ENCODE data around the gene DLG1.
"Not testable (repeated sequence)": the region's sequence is repeated elsewhere in the genome, so short reads cannot be mapped to it uniquely, and the experiment has no call there.

DLG1 gene

DNA sequence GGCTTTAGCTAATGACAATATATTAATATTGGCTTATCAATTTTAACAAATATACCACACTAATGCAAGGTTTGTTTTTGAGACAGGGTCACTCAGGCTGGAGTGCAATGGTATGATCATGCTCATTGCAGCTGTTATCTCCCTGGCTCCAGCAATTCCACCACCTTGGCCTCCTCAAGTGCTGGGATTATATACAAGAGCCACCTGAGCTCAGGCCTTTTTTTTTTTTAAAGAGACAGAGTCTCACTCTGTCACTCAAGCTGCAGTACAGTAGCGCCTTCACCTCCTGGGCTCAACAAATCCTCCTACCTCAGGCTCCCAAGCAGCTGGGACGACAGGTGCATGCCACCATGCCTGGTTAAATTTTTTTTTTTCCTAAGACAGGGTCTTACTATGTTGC lies 11.7 kb downstream of the DLG1 start:
- FAIRE-seq = no peak

DNA sequence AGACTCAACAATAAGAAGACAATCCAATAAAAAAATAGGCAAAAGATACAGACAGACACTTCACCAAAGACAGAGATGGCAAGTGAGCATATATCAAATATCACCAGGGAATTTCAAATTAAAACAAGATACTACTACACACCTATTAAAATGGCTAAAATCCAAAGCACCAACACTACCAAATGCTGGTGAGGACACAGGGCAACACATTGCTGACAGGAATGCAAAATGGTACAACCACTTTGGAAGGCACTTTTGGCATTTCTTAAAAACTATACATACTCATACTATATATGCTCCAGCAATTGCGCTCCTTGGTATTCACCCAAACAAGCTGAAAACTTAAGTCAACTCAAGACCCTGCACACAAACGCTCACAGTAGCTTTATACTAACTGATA lies 12.9 kb downstream of the DLG1 start:
- FAIRE-seq = no peak

DNA sequence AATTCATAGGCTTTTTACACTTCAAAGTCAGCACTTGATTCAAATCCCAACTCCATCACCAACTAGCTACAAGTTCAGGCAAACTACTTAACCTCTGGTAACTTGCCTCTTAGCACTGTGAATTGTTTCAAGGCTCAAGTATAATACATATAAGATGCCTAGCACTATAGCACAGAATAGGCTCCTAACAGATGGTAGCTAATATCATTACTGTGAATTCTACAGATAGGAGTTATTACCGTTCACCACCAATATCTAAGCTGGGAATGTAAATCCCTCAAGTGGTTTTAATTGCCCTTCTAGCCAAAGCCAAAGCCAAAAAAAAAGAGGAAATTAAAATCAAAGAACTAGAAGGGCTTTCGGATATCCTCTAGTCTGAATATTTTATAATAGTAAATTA lies 15.4 kb downstream of the DLG1 start:
- no peak for FAIRE-seq

DNA sequence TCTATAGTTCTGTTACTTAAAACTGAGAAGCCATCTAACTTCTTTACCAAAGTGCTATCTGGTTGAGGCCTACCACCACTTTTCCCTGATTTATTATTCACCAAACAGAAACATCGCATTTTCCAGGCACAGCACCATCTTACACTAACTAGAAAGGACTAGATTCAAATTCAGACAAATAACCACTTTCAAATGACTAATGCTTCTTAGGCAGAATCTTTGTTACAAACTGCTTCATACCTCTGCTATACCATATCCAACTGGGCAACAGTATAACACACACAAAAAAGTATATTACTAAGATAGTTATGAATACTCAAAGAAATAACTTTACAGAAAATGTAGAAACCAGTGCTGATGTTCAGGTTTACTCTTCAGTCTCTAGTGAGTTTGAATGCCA lies 16.6 kb downstream of the DLG1 start:
- no peak for FAIRE-seq

DNA sequence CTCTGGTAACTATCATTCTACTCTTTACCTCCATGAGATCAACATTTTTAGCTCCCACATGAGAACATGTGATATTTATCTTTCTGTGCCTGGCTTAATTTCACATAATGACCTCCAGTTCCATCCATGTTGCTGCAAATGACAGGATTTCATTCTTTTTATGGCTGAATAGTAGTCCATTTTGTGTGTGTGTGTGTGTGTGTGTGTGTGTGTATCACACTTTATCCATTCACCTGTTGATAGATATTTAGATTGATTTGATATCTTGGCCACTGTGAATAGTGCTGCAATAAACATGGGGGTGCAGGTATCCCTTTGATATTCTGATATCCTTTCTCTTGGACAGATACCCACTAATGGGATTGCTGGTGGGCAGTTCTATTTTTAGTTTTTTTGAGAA lies 18.3 kb downstream of the DLG1 start:
- no peak for FAIRE-seq

DNA sequence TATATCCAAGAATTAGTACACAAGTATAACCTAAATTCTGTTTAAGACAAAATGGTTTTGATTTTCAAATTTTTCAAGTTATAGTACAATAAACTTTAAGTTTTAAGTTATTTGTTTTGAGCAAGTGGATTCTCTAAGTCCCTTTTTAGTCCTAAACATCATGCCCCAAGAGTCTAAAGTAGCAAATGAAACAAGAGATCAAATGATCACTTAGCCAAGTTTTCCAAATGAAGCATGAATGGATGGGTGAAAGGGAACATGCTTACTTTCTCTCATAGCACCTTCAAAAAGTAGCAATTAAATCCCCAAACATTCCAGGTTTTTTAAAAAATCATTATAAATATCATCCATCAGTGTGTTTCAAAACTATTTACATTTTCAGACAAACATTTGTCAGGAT lies 19.5 kb downstream of the DLG1 start:
- no peak for FAIRE-seq

DNA sequence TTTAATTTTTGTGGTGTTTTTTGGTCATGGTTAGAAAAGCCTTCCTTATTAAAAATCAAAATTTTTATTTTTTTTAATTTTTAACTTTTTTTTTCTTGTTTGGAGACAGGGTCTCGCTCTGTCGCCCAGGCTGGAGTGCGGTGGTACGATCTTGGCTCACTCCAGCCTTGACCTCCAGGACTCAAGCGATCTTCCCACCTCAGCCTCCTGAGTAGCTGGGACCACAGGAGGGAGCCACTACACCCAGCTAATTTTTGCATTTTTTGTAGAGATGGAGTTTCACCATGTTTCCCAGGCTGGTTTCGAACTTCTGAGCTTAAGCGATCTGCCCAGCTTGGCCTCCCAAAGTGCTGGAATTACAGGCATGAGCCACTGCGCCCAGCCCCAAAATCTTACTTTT lies 21.6 kb downstream of the DLG1 start:
- FAIRE-seq = not testable (repeated sequence)

DNA sequence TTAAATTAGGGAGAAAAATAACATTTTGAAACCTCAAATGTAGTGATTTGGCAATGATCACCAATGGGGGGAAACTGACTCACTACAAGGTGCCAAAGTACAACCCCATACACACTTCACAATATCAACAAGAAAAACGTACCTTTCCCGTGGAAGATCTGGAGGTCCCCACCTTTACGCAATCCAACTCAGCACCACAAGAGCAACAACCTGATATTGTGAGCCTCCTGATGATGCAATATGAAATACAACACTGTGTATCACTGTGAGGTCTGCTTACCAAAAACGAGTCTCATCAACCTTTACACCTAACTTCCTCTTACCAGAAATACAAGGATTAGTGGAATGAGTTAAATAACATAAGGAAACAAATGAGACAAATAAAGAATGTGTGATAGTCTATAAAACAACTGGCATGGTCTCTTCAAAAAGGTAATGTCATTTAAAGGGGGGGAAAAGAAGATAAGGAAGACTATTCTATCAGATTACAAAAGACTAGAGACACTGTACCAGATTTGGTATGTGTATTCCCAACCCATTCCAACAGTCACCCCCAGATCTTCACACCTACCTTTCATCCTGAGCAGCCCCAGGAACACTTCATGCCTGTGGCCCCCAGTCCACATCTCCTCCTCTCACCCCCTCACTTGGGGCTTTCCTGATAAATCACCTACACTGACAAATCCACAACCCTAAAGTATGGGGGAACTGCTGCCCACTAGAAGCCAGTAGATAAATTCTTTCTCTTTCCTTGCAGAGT lies 27.7 kb downstream of the DLG1 start:
- no peak for FAIRE-seq

DNA sequence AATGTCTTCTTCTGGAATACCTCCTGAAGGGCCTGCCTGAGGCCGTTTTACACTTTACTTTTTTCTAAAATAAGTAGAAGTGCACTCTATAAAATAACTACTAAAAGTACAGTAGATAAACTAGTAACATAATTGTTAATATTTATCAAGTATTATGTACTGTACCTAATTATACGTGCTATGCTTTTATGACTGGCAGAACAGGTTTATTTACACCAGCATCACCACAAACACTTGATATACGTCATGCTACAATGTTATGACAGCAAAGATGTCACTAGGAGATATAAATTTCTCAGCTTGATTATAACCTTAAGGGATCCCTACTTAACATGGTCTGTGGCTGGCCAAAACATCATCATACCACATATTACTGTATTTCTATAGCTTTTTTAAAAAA lies 29.4 kb downstream of the DLG1 start:
- no peak for FAIRE-seq

DNA sequence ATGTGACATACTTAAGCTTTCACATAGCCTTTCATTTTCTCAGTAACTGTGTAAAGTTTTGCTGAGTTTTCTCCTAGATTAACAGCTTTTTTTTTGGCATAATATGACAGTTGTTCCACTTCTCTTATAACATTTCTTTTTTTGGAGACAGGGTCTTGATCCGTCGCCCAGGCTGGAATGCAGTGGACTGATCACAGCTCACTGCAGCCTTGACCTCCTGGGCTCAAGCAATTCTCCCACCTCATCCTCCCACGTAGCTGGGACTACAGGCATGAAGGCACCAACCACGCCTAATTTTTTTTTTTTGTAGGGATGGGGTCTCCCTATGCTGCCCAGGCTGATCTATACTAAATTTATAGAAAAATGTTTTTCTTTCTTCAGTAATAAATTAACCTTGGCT lies 30.1 kb downstream of the DLG1 start:
- no peak for FAIRE-seq

DNA sequence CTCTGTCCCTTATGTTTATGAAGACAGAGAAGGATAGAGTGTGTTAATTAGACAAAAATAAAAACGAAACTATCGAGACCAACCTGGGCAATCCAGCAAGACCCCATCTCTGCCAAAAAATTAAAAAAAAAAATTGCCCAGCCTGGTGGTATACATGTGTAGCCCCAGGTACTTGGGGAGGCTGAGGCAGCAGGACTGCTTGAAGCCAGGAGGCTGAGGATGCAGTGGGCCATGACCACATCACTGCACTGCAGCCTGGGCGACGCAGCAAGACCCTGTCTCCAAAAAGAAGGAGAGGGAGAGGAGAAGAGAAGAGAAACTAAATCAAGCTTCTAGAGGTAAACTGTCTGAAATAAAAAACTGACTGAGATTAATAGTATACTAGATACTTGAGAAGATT lies 32.1 kb downstream of the DLG1 start:
- FAIRE-seq = no peak

DNA sequence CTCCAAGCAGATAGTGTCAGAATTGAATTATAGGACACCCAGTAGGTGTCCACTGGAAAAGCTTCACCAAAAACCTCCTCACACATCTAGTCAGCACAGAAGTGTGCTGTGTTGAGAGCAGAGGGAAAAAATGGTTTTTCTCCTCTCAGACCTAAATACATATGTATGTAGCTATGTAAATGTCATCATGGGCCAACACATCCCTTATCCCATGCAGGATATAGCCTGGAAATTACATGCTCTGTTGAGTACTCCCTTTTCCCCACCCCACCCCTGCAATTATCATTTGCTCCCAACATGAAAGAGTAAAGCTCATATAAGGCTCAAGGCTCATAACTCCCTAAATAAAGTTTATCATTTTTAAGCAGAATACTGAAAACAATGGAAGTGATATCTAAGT lies 35.7 kb downstream of the DLG1 start:
- no peak for FAIRE-seq

DNA sequence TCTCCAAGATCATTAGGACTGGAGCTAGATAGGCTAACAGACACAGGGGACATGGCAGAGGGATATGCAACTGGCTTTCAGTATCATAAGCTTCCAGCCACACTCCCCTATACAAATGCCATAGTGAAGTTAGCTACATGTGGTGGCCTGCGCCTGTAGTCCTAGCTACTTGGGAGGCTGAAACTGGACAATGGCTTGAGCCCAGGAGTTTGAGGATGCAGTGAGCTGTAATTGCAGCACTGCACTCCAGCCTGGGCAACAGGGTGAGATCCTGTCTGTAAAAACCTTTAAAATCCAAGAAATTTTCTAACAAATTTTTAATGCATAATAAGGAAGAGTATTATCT lies 37.3 kb downstream of the DLG1 start:
- FAIRE-seq = no peak

DNA sequence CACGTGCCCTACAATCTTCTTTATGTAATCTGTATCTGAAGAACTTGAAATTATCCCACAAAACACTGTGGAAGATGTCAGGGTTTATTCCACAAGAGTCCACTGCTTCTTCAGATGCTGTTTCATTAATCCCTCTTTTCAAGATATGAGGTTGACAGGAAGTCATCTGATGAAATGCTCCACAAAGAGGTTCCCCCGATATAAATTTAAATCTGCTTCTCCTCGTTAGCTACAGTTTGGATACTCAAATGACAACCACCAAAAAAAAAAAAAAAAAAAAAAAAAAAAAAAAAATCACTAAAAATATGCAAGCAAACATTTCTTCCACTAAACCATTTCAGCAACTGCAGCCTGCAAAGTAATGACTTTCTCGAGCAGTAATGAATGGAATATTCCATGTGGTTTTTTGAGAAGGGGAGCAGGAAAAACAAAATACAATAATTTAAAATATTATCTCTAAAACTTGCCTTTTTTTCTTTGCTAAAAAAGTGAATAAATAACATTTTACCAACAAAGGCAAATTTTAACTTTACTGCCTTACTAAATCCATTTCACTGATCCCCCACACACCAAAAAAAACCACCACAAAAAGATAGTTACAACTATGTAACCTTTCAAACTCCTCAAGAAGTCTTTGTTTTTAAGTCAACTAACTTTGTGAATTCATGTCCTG lies 37.8 kb downstream of the DLG1 start:
- FAIRE-seq = no peak

DNA sequence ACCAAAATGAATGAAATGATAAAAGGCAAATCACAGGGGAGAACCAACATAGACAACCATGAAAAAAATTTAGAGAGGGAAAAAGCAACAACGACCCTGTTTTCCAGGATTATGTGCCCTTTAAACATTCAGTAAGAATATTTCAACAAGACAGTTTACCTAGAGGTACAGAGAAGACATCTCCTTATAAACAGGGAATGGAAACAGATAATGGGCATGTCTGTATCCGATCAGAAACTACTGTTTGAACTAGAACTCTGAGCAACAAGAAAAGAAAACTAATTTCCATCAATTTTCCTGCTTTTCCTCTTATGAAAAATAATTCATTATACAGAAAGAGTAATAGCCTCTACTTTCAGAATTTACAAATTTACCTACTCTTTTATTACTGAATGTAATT lies 39.3 kb downstream of the DLG1 start:
- no peak for FAIRE-seq

DNA sequence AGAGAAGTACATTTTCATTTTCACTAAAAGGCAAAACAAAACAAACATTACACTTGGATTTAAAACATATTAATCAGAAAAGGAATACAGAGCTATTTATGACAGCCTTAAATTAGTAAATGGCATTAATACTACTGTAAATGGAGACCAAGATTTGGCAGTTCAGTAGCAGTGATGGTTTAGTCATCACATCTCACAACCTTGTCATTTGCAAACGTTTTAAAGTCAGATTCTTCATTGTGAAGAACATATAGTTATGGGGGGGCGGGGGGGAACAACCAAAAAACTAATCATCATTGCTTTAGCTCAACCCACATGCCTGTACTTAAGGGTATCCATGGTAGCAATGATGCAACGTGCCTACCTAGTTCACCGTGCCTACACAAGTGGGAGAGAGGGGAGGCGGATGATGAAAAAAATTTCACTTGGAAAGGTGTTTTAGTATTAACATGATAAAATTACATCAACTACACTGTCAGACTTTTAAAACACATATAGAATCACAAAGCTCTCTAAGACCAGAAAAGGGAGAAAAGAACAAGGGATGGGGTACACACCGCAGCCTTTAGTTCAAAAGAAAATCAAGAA lies 40.1 kb downstream of the DLG1 start:
- FAIRE-seq = no peak

DNA sequence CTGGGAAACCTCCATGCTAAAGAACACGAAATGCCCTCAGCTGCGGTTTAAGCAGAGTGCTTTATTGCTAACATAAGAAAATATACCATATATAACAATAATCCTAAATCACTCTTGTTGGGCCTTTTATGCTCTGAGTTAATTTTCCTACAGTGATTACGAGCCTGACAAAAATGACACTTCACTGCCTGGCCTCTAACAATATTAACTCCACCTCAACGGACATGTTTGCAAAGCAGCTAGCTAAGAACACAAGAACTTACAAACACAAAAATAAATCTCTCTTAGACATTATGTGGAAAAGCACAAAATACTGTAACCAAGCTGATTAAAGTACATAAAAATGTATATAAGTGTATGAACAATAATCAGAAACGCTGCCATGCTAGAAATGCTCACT lies 40.7 kb downstream of the DLG1 start:
- no peak for FAIRE-seq

DNA sequence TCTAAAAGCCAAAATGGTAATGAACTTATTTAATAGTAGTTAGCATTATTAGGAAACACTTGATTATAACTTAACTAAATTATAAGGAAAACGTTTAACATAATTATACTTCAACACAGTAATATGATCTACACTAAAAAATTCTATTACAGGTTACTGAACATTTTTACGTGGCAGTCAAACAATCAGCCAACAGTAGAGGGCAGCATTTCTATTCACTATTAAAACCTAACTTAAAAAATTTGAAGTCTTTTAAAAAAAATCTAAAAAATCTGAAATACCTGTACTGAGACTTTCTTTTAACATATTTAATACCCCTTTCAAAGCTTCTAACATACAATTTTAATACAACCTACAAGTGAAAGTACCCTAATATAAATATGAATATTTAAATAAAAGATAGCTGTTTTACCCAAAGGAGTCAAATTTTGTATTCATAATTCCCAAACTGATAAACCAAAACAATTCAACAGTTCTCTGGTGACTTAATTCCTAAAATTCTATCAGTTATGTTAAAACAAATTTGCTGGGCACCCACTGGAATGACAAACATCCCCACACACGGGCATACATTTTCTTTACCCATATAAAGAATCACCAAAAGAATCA lies 41.5 kb downstream of the DLG1 start:
- FAIRE-seq = peak; percentile 82

DNA sequence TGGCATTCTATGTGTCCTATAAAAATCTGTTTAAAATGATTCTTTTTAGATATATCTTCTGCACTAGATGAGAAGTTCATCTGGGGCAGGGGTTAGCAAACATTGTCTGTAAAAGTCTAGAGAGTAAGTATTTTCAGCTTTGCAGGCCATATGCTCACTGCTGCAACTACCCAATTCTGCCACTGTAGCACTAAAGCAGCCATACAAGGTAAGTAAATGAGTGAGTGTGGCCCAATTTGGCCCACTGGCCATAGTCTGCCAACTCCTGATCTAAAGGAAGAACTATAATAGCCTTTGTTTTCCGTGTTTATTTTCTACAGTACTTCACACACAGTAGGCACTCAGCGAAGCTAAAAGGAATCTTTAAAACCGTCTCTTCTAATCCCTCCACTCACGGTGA lies 42.3 kb downstream of the DLG1 start:
- no peak for FAIRE-seq

DNA sequence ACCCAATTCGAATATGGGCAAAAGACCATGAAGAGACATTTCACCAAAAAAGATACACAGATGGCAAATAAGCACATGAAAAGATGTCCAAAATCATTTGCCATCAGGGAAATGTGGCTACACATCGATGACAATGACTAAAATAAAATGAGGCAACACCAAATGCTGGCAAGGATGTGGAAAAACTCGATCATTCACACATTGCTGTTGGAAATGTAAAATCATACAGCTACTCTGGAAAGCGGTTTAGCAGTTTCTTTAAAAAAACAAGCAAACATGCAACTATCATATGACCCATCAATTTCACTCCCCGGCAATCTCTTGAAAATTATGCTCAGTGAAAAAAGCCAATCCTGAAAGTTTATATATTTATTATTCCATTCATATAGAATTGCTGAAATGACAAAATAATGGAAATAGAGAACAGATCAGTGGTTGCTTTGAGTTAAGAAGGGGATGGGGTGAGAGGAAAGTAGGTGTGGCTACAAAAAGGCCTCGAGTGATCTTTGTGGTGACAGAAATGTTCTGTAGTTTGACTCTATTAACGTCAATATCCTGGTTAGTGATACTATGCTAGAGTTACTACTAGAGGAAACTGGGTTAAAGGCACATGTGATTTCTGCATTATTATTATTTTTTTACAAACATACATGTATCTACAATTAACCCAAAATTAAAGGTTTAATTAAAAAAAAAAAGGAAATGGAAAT lies 45.0 kb downstream of the DLG1 start:
- FAIRE-seq = no peak

DNA sequence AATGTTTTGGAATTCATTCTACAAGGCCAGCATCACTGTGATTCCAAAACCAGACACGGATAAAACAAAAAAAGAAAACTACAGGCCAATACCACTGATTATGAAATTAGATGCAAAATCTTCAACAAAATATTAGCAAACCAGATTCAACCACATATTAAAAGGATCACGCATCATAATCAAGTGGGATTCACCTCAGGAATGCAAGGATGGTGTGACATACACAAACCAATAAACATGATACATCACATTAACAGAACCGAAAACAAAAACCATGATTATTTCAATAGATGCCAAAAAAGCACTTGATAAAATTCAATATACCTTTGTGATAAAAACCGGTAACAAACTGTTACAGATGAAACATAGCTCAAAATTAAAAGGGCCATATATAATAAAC lies 48.9 kb downstream of the DLG1 start:
- FAIRE-seq = no peak

DNA sequence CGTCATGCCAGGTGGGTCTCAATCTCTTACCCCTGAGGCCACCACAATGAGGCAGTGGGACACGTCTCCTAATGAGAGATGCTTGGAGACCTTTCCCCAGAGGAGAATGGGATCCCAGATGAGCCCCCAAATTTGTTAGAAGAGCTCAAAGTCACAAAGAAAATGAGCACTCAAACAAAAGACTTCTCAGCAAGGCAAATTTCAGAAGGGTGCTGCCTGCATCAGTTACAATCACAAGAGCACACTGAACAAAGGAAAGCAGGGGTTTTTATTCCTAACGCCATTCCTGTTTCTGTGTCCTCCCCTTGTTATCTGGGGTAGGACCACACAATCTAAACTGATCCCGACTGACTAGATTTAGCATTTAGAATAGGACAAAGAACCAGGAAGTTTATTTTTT lies 50.1 kb downstream of the DLG1 start:
- no peak for FAIRE-seq

DNA sequence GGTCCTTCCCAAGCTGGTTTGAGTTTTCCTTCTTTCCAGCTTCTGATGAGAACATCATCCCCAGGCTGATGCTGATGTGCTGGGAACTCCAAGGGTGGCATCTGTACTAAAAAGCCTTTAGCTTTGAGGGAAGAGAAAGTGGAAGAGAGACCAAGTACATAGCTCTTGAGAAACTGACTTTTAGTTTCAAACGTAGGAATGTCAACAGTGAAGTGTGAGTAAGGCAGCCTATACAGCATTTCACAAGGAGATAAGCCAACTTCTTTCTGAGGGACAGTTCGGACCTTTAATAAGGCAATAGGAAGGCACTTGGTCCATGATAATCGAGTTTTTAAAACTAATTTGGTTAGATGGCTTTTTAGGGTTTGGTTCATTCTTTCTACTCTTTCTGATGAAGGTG lies 53.7 kb downstream of the DLG1 start:
- FAIRE-seq = no peak

All from endometrium (tissue), 2 donors.